ENCODE data around the gene MPDZ. TPM values are rescaled to one million over a fixed set of nuclear protein-coding genes. Genes with fewer than 3 reads are reported as not detected.

The MPDZ gene
- total and polyA plus RNA-seq, 8 donors, result 6.4 to 54.3 (median 13.7) TPM

DNA sequence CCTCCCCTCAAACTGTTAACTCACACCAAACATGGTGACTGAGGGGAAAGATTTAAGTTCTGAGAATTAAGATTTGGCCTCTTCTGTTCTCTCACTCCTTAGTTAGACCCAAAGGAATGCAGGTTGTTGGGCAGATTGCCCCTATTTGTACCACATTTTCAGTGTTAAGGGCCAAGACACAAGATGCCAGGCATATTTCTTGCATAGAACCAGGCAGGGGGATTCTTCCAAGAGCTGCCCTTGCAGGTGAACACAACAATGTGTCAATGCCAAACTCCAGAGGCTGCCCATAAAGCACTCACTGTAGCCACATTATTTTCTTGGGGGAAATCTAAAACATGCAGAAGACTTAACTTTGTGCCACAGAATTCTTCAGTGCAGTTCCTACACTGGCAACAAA is 14.7 kb downstream of the MPDZ start:
- H3K27me3 ChIP-seq, result no peaks in the 10 kb centered on the region
- TF ChIP-seq POLR2AphosphoS5 (IDR thresholded peaks at IDR 0.05) (no peak), POLR2A (IDR thresholded peaks at IDR 0.05) (no peak), EP300 (IDR thresholded peaks at IDR 0.05) (no peak)
- TF ChIP-seq, protein P1, sequence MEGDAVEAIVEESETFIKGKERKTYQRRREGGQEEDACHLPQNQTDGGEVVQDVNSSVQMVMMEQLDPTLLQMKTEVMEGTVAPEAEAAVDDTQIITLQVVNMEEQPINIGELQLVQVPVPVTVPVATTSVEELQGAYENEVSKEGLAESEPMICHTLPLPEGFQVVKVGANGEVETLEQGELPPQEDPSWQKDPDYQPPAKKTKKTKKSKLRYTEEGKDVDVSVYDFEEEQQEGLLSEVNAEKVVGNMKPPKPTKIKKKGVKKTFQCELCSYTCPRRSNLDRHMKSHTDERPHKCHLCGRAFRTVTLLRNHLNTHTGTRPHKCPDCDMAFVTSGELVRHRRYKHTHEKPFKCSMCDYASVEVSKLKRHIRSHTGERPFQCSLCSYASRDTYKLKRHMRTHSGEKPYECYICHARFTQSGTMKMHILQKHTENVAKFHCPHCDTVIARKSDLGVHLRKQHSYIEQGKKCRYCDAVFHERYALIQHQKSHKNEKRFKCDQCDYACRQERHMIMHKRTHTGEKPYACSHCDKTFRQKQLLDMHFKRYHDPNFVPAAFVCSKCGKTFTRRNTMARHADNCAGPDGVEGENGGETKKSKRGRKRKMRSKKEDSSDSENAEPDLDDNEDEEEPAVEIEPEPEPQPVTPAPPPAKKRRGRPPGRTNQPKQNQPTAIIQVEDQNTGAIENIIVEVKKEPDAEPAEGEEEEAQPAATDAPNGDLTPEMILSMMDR (IDR thresholded peaks at IDR 0.05), result no peak
- H3K4me3 ChIP-seq, result no peak overlapping the region
- no peaks in the 10 kb centered on the region for H3K9me3 ChIP-seq
- intact Hi-C loops (cut with DNase I; ENCODE audit: low total_unique reads), result no loop called here
- peaks cover 0 to 30% (median 13%) of the 10 kb centered on the region in 4 donors for H3K4me1 ChIP-seq
- no peaks in the 10 kb centered on the region for H3K36me3 ChIP-seq
- no peak for DNase-seq
- no peak overlapping the region for H3K27ac ChIP-seq

- intact Hi-C loops (cut with DNase I; ENCODE audit: low total_unique reads), result no loop called here
Observed at GRCh38 chr9:13263511-13263910, 16.0 kb downstream of the MPDZ start.

DNA sequence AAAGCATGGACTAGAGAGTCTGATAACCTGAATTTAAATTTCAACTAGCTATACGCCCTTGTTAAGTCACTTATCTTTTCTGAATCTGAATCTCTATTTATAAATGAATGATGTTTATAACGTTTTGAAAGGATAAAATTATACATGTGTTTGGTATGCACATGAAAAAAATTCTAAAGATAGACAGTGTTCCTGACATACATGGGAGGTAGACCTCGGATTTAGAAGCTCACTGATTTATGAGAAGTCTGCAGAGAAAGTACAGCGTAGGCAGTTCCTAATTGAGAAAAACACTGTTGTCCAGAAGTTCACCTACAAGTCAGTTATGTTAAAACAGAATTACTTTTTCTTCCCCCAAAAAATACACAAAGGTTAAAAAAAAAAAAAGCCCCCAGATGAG is 26.6 kb downstream of the MPDZ start:
- Histone ChIP-seq H3K27me3 (no peaks in the 10 kb centered on the region), H3K36me3 (peaks cover 0 to under 1% (median 0%) of the 10 kb centered on the region in 4 donors), H3K27ac (no peak overlapping the region), H3K4me1 (peaks cover 0 to 13% (median 0%) of the 10 kb centered on the region in 4 donors), H3K4me3 (no peak overlapping the region), H3K9me3 (peaks cover 0 to 5% (median 0%) of the 10 kb centered on the region in 4 donors)
- DNase-seq, result no peak
- 47 to 64% (median 55%) methylated on average over 4 of the region's 4 CpGs for WGBS, 5 donors
- intact Hi-C loops (cut with DNase I; ENCODE audit: low total_unique reads), result no loop called here
- TF ChIP-seq, protein P1 (IDR thresholded peaks at IDR 0.05), result no peak
- TF ChIP-seq POLR2A (IDR thresholded peaks at IDR 0.05) (no peak), POLR2AphosphoS5 (IDR thresholded peaks at IDR 0.05) (no peak), EP300 (IDR thresholded peaks at IDR 0.05) (no peak)

More at GRCh38 chr9:13263511-13263910, 16.0 kb downstream of the MPDZ start:
- no peaks in the 10 kb centered on the region for H3K36me3 ChIP-seq
- no peak overlapping the region for H3K27ac ChIP-seq
- H3K4me1 ChIP-seq, result peaks cover 0 to 21% (median 10%) of the 10 kb centered on the region in 4 donors
- no peaks in the 10 kb centered on the region for H3K9me3 ChIP-seq
- TF ChIP-seq EP300 (IDR thresholded peaks at IDR 0.05), result no peak
- TF ChIP-seq POLR2A (IDR thresholded peaks at IDR 0.05), result no peak
- TF ChIP-seq, protein P1 (IDR thresholded peaks at IDR 0.05), result no peak
- TF ChIP-seq POLR2AphosphoS5 (IDR thresholded peaks at IDR 0.05), result no peak
- H3K27me3 ChIP-seq, result no peaks in the 10 kb centered on the region
- WGBS, 5 donors, result 59 to 70% (median 61%) methylated on average over 2 of the region's 2 CpGs
- no peak overlapping the region for H3K4me3 ChIP-seq
- no peak for DNase-seq

GRCh38 chr9:13244181-13244580 is 35.3 kb downstream of the MPDZ start:
- Histone ChIP-seq H3K4me3 (no peak overlapping the region), H3K9me3 (no peaks in the 10 kb centered on the region), H3K4me1 (no peaks in the 10 kb centered on the region), H3K27me3 (no peaks in the 10 kb centered on the region), H3K36me3 (peaks cover 0 to 18% (median 17%) of the 10 kb centered on the region in 4 donors), H3K27ac (no peak overlapping the region)
- intact Hi-C loops (cut with DNase I; ENCODE audit: low total_unique reads), result no loop called here
- DNase-seq, result no peak
- TF ChIP-seq, protein P1 (IDR thresholded peaks at IDR 0.05), result no peak
- TF ChIP-seq POLR2AphosphoS5 (IDR thresholded peaks at IDR 0.05) (no peak), EP300 (IDR thresholded peaks at IDR 0.05) (no peak), POLR2A (IDR thresholded peaks at IDR 0.05) (no peak)
- WGBS, 5 donors, result 73 to 82% (median 82%) methylated on average over 3 of the region's 3 CpGs

Measured in stomach (tissue), 9 donors.